SU-DHL-6 (cell line): ENCODE measurements around the gene ABCB4.

Experiments used
- H2AFZ ChIP-seq: fragments of 200-600 bp; sonication (generic); 2 replicates; pipeline ENCODE4 v1.6.1; 2014; ENCODE audit warnings: low read depth, mild to moderate bottlenecking, moderate library complexity, mixed read lengths, antibody characterized with exemption, low read length; ENCODE audit not compliant: severe bottlenecking
- H3F3A ChIP-seq: fragments of 200-600 bp; shearing (Covaris generic); 2 replicates; pipeline ENCODE4 v1.6.0; 2016; ENCODE audit warnings: antibody characterized with exemption, mild to moderate bottlenecking; ENCODE audit not compliant: insufficient read depth
- H3K27ac ChIP-seq: fragments of 200-600 bp; sonication (generic); 2 replicates; pipeline ENCODE4 v1.5.1; 2016; ENCODE audit warnings: low read depth, mild to moderate bottlenecking, low read length, moderate library complexity, mixed read lengths
- H3K27me3 ChIP-seq: fragments of 200-600 bp; sonication (generic), shearing (Covaris generic); 2 replicates; pipeline ENCODE4 v1.6.0; 2014; ENCODE audit warnings: mild to moderate bottlenecking, low read length
- H3K36me3 ChIP-seq: fragments of 200-600 bp; sonication (generic); 2 replicates; pipeline ENCODE4 v1.6.1; 2014; ENCODE audit warnings: mild to moderate bottlenecking, low read length, mixed read lengths
- H3K4me2 ChIP-seq: fragments of 300-600, 200-600 bp; shearing (Covaris generic), sonication (generic); 2 replicates; pipeline ENCODE4 v1.6.0; 2014; ENCODE audit warnings: low read length, low read depth, mild to moderate bottlenecking; ENCODE audit not compliant: poor library complexity, severe bottlenecking
- H3K4me3 ChIP-seq: fragments of 200-600 bp; sonication (generic); 2 replicates; pipeline ENCODE4 v1.5.1; 2014; ENCODE audit warnings: antibody characterized with exemption, low read length, mild to moderate bottlenecking, mixed read lengths; ENCODE audit not compliant: insufficient read depth, poor library complexity, severe bottlenecking
- H3K79me2 ChIP-seq: fragments of 200-600 bp; sonication (generic); 2 replicates; pipeline ENCODE4 v1.6.1; 2014; ENCODE audit warnings: mild to moderate bottlenecking, low read length, moderate library complexity; ENCODE audit not compliant: insufficient read depth
- H3K9ac ChIP-seq: fragments of 200-600 bp; sonication (generic); 2 replicates; pipeline ENCODE4 v1.7.0; 2014; ENCODE audit warnings: mild to moderate bottlenecking, low read length
- H3K9me2 ChIP-seq: fragments of 200-600 bp; sonication (generic); replicated peaks from 2 replicates; pipeline ENCODE4 v1.6.1; 2014; ENCODE audit warnings: low read length; ENCODE audit not compliant: insufficient read depth
- H3K9me3 ChIP-seq: fragments of 200-600 bp; sonication (generic); 2 replicates; pipeline ENCODE4 v1.6.1; 2014; ENCODE audit warnings: low read length, mixed read lengths; ENCODE audit not compliant: insufficient read depth
- H4K20me1 ChIP-seq: fragments of 200-600 bp; sonication (generic); 2 replicates; pipeline ENCODE4 v1.6.1; 2014; ENCODE audit warnings: low read depth, mild to moderate bottlenecking, antibody characterized with exemption, low read length, moderate library complexity, mixed read lengths
- EZH2phosphoT487 ChIP-seq: fragments of 200-600 bp; sonication (generic), shearing (Covaris generic); conservative IDR thresholded peaks from 2 replicates; pipeline ENCODE4 v1.6.1; 2018; ENCODE audit warnings: mild to moderate bottlenecking, antibody characterized with exemption, low read length, moderate library complexity, mixed read lengths
- TF ChIP-seq, protein P1 (sequence below): fragments of 200-600 bp; sonication (generic); IDR thresholded peaks from one replicate; pipeline ENCODE4 v1.5.1; 2017; ENCODE audit warnings: antibody characterized with exemption, mild to moderate bottlenecking, low read length, moderate library complexity; ENCODE audit not compliant: insufficient read depth, poor library complexity, severe bottlenecking

Gene ABCB4

DNA sequence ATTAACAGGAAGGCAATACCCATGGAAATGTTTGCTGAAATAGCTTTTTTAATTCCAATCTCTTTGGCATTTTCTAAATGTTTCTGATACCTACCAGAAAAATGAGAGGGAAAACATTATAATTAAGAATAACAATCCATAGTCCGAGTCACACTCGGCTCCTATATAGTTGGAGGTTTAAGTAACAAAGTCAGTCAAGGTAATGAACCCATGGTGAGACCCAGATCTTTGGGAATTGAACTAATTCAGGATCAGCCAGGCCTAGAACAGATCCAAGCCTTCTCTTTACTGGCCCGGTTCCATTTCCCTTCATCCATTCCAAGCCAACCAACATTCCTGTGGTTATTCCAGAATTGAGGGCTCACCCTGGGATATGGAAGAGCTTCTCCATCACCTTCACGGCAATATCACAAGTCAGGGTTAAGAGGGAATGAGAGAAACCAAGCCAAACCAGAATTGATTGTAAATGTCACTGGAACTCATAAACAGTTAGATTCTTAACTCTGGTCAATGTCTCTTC, 28.3 kb downstream of the ABCB4 start:
- no peak for TF ChIP-seq EZH2phosphoT487
- TF ChIP-seq, protein P1, sequence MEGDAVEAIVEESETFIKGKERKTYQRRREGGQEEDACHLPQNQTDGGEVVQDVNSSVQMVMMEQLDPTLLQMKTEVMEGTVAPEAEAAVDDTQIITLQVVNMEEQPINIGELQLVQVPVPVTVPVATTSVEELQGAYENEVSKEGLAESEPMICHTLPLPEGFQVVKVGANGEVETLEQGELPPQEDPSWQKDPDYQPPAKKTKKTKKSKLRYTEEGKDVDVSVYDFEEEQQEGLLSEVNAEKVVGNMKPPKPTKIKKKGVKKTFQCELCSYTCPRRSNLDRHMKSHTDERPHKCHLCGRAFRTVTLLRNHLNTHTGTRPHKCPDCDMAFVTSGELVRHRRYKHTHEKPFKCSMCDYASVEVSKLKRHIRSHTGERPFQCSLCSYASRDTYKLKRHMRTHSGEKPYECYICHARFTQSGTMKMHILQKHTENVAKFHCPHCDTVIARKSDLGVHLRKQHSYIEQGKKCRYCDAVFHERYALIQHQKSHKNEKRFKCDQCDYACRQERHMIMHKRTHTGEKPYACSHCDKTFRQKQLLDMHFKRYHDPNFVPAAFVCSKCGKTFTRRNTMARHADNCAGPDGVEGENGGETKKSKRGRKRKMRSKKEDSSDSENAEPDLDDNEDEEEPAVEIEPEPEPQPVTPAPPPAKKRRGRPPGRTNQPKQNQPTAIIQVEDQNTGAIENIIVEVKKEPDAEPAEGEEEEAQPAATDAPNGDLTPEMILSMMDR: no peak
- no peak overlapping the region for H3K4me2 ChIP-seq
- no peaks in the 10 kb centered on the region for H4K20me1 ChIP-seq
- H2AFZ ChIP-seq: no peak overlapping the region
- no peaks in the 10 kb centered on the region for H3K9me2 ChIP-seq
- H3K4me3 ChIP-seq: no peak overlapping the region
- H3K9ac ChIP-seq: no peak overlapping the region
- H3K27ac ChIP-seq: no peak overlapping the region
- H3K79me2 ChIP-seq: no peaks in the 10 kb centered on the region
- H3K9me3 ChIP-seq: no peaks in the 10 kb centered on the region
- H3K36me3 ChIP-seq: no peaks in the 10 kb centered on the region
- H3K27me3 ChIP-seq: no peaks in the 10 kb centered on the region
- no peaks in the 10 kb centered on the region for H3F3A ChIP-seq

DNA sequence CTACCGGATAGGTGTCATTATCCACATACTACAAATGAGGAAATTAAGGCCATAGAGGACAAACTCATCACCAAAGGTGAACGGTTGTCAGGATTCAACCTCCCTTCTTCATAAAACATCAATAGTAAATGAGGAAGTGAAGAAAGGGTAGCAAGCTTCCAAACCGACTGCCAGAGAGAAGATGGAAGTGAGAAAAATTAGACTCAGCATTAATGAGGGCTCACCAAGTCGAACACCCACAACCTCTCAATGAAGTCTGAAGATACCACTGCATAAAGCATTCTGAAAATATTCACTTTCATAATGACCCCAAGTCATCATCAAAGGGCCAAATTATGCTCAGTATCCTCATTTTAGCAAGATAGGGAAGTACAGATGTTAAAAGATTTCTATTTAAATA, 29.6 kb downstream of the ABCB4 start:
- no peaks in the 10 kb centered on the region for H3K27me3 ChIP-seq
- H3K4me3 ChIP-seq: no peak overlapping the region

DNA sequence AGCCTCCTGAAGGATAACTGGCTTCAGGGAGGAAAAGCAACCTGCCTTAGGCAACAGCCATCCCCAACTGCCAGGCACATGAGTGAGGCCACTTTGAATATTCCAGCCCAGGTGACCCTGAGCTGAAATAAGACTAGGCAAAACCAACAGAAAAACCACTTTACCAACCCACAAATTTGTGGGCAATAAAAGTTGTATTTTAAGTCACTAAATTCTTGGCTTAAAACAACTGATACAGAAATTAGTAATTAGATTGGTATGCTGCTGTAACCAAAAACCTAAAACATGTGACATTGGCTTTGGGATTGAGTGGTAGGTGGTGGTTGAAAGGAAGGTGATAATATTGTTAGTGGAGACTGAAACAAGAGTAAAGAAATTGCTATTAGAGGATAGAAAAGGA, 39.9 kb downstream of the ABCB4 start:
- TF ChIP-seq, protein P1: no peak
- no peak for TF ChIP-seq EZH2phosphoT487

More for the DNA sequence above, 29.6 kb downstream of the ABCB4 start:
- H3K79me2 ChIP-seq: no peaks in the 10 kb centered on the region
- no peak overlapping the region for H3K9ac ChIP-seq
- H3K9me3 ChIP-seq: no peaks in the 10 kb centered on the region
- no peaks in the 10 kb centered on the region for H3K9me2 ChIP-seq
- TF ChIP-seq, protein P1: no peak
- TF ChIP-seq EZH2phosphoT487: no peak
- no peak overlapping the region for H3K4me2 ChIP-seq
- no peaks in the 10 kb centered on the region for H4K20me1 ChIP-seq
- no peak overlapping the region for H3K27ac ChIP-seq
- H3K36me3 ChIP-seq: no peaks in the 10 kb centered on the region
- H3F3A ChIP-seq: no peaks in the 10 kb centered on the region
- H2AFZ ChIP-seq: no peak overlapping the region

More for the DNA sequence above, 39.9 kb downstream of the ABCB4 start:
- Histone ChIP-seq H3K27me3 (no peaks in the 10 kb centered on the region), H3F3A (no peaks in the 10 kb centered on the region), H3K79me2 (no peaks in the 10 kb centered on the region), H3K9ac (no peak overlapping the region), H3K27ac (no peak overlapping the region), H3K9me3 (no peaks in the 10 kb centered on the region), H2AFZ (no peak overlapping the region), H3K4me2 (no peak overlapping the region), H4K20me1 (no peaks in the 10 kb centered on the region), H3K36me3 (no peaks in the 10 kb centered on the region), H3K4me3 (no peak overlapping the region), H3K9me2 (no peaks in the 10 kb centered on the region)
